VCaP (cell line): Measurements from ENCODE around the gene ZRANB3.
"Not testable (repeated sequence)": the region's sequence is repeated elsewhere in the genome, so short reads cannot be mapped to it uniquely, and the experiment has no call there.

Experiments used
- H3K27ac ChIP-seq: fragments of 450-650 bp; 2 replicates; pipeline ENCODE4 v1.5.1; 2017
- CTCF ChIP-seq: fragments of 450-650 bp; conservative IDR thresholded peaks from 2 replicates; pipeline ENCODE4 v1.5.1; 2017; ENCODE audit warnings: mild to moderate bottlenecking, moderate library complexity

ZRANB3 gene

GRCh38 chr2:135451966-135452365 lies 79.1 kb downstream of the ZRANB3 start:
- H3K27ac ChIP-seq, result no peak overlapping the region
- no peak for TF ChIP-seq CTCF

- H3K27ac ChIP-seq, result not testable (repeated sequence)
Measured at GRCh38 chr2:135443013-135443412, 88.0 kb downstream of the ZRANB3 start.

GRCh38 chr2:135435155-135435554 lies 95.9 kb downstream of the ZRANB3 start:
- H3K27ac ChIP-seq, result not testable (repeated sequence)

GRCh38 chr2:135424849-135425248 lies 106.2 kb downstream of the ZRANB3 start:
- peak; percentile 62 for TF ChIP-seq CTCF
- no peak overlapping the region for H3K27ac ChIP-seq

GRCh38 chr2:135422898-135423297 lies 108.1 kb downstream of the ZRANB3 start:
- no peak for TF ChIP-seq CTCF
- H3K27ac ChIP-seq, result no peak overlapping the region

GRCh38 chr2:135411646-135412045 lies 119.4 kb downstream of the ZRANB3 start:
- TF ChIP-seq CTCF, result no peak
- H3K27ac ChIP-seq, result no peak overlapping the region

GRCh38 chr2:135409436-135409835 lies 121.6 kb downstream of the ZRANB3 start:
- TF ChIP-seq CTCF, result no peak
- no peak overlapping the region for H3K27ac ChIP-seq

GRCh38 chr2:135396259-135396658 lies 134.8 kb downstream of the ZRANB3 start:
- not testable (repeated sequence) for H3K27ac ChIP-seq

GRCh38 chr2:135386993-135387392 lies 144.0 kb downstream of the ZRANB3 start:
- no peak for TF ChIP-seq CTCF
- H3K27ac ChIP-seq, result no peak overlapping the region

GRCh38 chr2:135378591-135378990 lies 152.4 kb downstream of the ZRANB3 start:
- H3K27ac ChIP-seq, result no peak overlapping the region
- TF ChIP-seq CTCF, result no peak
